ENCODE results near the gene RNF180. TPM values are rescaled to one million over a fixed set of nuclear protein-coding genes. Genes with fewer than 3 reads are reported as not detected.
A peak's percentile ranks its signal among the peaks of the same experiment; 100 is the strongest.

Gene RNF180
- total RNA-seq, 4 donors from 2014 or later = 50.5 to 99.0 (median 63.1) TPM

DNA sequence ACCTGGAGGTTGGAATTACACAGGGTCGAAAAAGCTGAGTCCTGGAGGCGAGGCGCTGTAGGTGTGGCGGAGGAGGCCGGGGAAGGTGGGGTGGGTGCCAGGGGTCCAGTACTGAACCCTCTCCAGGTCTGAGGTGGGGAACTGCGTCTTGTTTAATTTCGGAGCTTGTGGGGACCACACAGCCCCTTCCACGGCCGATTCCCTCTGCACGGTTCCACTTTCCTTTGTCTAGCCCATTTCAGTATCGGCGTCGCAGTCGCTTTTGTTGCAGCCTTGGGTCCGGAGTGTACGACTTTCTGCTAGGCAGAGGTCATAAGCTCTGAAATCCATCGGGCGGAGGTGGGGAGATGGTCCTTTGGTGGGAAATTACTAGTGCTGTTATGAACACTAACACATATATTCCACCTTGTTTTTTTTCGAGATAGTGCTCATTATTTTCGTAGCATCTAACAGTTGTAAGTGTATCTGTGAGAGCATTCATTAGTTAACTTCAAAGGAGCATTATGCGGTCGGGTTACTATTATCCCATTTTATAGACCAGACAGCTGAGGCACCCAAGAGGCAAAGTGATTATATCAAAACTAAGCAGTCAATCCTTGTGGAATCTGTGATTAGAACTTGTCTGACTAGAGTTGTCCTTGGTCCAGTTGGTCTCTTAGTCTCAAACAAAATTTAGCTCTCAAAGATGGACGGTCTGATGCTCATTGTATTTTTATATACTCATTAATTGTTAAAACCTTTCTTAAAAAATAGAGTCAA, 737 bp downstream of the RNF180 start:
- Histone ChIP-seq H3K27me3 (no peaks in the 10 kb centered on the region), H3K4me1 (peaks cover 27 to 38% of the 10 kb centered on the region in 2 donors), H3K36me3 (no peaks in the 10 kb centered on the region), H3K27ac (peak overlapping the region; percentile 89 to 96 (median 95)), H3K4me3 (replicated peaks in 1 of 3) (peak overlapping the region; percentile 72 to 91 (median 75)), H3K9me3 (no peaks in the 10 kb centered on the region)
- TF ChIP-seq, protein P1, sequence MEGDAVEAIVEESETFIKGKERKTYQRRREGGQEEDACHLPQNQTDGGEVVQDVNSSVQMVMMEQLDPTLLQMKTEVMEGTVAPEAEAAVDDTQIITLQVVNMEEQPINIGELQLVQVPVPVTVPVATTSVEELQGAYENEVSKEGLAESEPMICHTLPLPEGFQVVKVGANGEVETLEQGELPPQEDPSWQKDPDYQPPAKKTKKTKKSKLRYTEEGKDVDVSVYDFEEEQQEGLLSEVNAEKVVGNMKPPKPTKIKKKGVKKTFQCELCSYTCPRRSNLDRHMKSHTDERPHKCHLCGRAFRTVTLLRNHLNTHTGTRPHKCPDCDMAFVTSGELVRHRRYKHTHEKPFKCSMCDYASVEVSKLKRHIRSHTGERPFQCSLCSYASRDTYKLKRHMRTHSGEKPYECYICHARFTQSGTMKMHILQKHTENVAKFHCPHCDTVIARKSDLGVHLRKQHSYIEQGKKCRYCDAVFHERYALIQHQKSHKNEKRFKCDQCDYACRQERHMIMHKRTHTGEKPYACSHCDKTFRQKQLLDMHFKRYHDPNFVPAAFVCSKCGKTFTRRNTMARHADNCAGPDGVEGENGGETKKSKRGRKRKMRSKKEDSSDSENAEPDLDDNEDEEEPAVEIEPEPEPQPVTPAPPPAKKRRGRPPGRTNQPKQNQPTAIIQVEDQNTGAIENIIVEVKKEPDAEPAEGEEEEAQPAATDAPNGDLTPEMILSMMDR (IDR thresholded peaks at IDR 0.05) = no peak
- TF ChIP-seq POLR2A (IDR thresholded peaks at IDR 0.05) = no peak
- intact Hi-C loops (cut with DNase I) = no loop called here
- WGBS, 2 donors = 16 to 31% methylated on average over 13 to 23 of the region's 23 CpGs
- peak; percentile 38 to 53 for DNase-seq

DNA sequence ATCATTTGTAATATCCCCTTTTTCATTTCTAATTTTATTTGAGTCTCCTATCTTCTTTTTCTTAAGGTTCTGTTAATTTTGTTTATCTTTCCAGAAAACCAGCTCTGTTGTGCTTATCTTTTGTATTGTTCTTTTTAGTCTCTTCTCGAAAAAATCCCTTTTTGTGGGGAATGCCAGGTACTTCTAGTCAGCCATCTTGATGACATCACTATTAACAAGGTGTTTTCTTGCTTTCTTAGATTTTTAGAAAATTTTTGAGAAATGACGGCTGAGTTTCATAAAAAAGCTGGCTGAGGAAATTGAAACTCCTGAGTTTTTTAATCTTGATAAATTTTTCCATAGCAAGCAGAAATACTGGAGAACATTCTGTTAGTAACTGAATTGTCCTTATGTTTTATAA, 10.7 kb downstream of the RNF180 start:
- no peak for DNase-seq
- Histone ChIP-seq H3K4me1 (peaks cover 9 to 17% of the 10 kb centered on the region in 2 donors), H3K27ac (no peak overlapping the region), H3K36me3 (no peaks in the 10 kb centered on the region), H3K27me3 (no peaks in the 10 kb centered on the region), H3K9me3 (no peaks in the 10 kb centered on the region), H3K4me3 (replicated peaks in 1 of 3) (no peak overlapping the region)
- intact Hi-C loops (cut with DNase I) = no loop called here
- TF ChIP-seq, protein P1 (IDR thresholded peaks at IDR 0.05) = no peak
- no peak for TF ChIP-seq POLR2A (IDR thresholded peaks at IDR 0.05)
- 90 to 92% methylated on average over 2 of the region's 2 CpGs for WGBS, 2 donors

DNA sequence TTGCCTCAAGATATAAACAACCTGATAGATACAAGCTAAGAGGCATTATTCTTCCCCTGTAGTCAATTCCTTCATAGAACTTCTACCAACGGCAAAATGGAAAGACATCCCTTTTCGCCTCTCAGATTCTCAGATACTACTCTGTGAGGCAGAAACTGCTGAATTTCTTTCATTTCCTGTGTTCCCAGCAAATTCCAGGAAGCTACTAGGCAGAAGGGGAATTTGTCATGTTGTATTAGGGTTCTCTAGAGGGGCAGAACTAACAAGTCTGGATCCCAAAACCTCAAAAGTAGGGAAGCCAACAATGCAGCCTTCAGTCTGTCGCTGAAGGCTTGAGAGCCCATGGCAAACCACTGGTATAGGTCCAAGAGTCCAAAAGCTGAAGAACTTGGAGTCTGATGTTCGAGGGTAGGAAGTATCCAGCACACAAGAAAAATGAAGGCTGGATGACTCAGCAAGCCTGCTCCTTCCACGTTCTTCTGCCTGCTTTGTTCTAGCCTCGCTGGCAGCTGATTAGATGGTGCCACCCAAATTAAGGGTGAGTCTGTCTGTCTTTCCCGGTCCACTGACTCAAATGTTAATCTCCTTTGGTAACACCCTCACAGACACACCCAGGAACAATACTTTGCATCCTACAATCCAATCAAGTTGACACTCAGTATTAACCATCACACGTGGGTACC, 15.2 kb downstream of the RNF180 start:
- intact Hi-C loops (cut with DNase I) = no loop called here
- 68 to 75% methylated on average over 8 of the region's 8 CpGs for WGBS, 2 donors
- H3K4me1 ChIP-seq = peaks cover 18 to 28% of the 10 kb centered on the region in 2 donors
- peak overlapping the region; percentile 39 to 60 (median 52) for H3K27ac ChIP-seq
- H3K9me3 ChIP-seq = no peaks in the 10 kb centered on the region
- H3K27me3 ChIP-seq = no peaks in the 10 kb centered on the region
- TF ChIP-seq, protein P1 (IDR thresholded peaks at IDR 0.05) = no peak
- TF ChIP-seq POLR2A (IDR thresholded peaks at IDR 0.05) = no peak
- H3K4me3 ChIP-seq (replicated peaks in 1 of 3) = no peak overlapping the region
- DNase-seq = no peak
- no peaks in the 10 kb centered on the region for H3K36me3 ChIP-seq

DNA sequence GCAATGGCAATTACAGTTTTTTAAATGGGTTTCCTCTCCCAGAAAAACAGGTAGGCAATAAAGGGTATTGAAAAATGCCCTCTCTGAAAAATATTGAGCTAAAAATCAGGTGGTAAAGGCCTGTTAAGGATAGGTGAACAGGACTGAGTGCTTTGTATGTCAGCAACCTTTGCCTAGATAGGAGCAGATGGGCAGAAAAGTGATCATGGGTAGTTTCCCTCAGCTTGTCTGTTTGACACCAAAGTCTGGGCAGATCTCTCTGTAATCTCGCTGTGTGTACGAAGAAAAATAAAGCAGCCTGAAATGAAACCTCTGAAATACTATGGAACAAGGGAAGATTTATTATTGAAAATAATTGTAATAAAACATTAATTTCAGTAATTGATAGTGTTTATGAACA, 15.8 kb downstream of the RNF180 start:
- Histone ChIP-seq H3K4me1 (peaks cover 20 to 30% of the 10 kb centered on the region in 2 donors), H3K36me3 (no peaks in the 10 kb centered on the region), H3K27ac (peak overlapping the region in 2 of 3 donors; percentile 47 to 60), H3K27me3 (no peaks in the 10 kb centered on the region), H3K9me3 (no peaks in the 10 kb centered on the region), H3K4me3 (replicated peaks in 1 of 3) (no peak overlapping the region)
- intact Hi-C loops (cut with DNase I) = no loop called here
- TF ChIP-seq, protein P1 (IDR thresholded peaks at IDR 0.05) = no peak
- no peak for TF ChIP-seq POLR2A (IDR thresholded peaks at IDR 0.05)
- DNase-seq = no peak
- WGBS, 2 donors = 74 to 93% methylated on average over 2 of the region's 2 CpGs

DNA sequence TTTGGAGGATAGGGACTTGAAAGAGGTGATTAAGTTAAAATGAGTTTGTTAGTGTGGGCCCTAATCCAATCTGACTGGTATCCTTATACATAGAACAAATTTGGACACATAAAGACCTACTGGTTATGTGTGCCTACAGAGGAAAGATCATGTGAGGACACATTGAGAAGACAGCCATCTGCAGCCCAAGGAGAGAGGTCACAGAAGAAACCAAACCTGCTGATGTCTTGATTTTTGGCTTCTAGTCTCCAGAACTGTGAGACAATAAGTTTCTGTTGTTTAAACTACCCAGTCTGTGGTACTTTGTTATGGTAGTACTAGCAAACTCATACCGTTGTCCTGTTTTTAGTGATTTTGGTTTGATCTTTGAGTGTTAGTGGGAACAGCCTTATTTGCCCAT, 18.3 kb downstream of the RNF180 start:
- Histone ChIP-seq H3K9me3 (no peaks in the 10 kb centered on the region), H3K27me3 (no peaks in the 10 kb centered on the region), H3K4me1 (peaks cover 30 to 42% of the 10 kb centered on the region in 2 donors), H3K4me3 (replicated peaks in 1 of 3) (no peak overlapping the region), H3K27ac (no peak overlapping the region), H3K36me3 (no peaks in the 10 kb centered on the region)
- TF ChIP-seq, protein P1 (IDR thresholded peaks at IDR 0.05) = no peak
- TF ChIP-seq POLR2A (IDR thresholded peaks at IDR 0.05) = no peak
- DNase-seq = no peak
- intact Hi-C loops (cut with DNase I) = no loop called here
- 95 to 96% methylated on average over 1 of the region's 1 CpG for WGBS, 2 donors

Data from thyroid gland (tissue), 4 donors.